Stimulated activated CD4-positive, alpha-beta T cell treated with anti-CD3 and anti-CD28 coated beads, Interleukin-4, amount 100 ng/mL, for 24 hours (primary cell): Measurements from ENCODE around the gene IKZF2.

ENCODE experiments used
- DNase-seq: peaks from one replicate; pipeline ENCODE4 v3.0.0-alpha.2; 2020

The IKZF2 gene

DNA sequence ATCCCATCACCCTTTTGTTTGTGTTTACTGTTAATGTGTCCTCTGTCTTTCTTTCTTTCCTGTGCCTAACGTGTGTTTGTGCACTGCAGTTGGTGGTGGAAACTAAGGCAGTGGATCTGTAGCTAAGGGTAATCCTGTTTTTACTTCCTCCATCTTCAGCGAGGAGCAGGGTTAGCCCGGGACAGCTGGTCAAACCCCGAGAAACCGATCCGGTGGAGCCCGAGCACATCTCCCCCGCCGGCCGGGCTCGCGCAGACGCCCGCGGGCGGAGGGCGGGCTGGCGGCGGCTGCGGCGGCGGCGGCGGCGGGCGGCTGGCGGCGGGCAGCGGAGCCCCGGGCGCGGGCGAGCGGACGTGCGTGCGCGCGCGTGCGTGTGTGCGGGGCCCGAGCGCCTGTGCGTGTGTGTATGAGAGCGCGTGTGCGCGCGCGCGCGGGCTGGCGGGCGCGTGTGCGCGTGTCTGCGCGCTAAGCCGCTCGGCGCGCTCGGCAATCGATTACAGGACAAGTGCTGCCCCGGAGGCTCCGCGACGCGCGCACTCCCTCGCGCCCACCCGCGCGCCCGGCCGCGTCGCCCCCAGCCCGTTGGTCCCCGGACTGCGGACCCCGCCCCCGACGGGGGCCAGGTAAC is at the start of gene IKZF2:
Gene IKZF2 (minus strand): TSS at position 176 of the 628 bp plus-strand sequence. CDS start 2,983 bp downstream, outside the sequence.
- peak; percentile 55 for DNase-seq

DNA sequence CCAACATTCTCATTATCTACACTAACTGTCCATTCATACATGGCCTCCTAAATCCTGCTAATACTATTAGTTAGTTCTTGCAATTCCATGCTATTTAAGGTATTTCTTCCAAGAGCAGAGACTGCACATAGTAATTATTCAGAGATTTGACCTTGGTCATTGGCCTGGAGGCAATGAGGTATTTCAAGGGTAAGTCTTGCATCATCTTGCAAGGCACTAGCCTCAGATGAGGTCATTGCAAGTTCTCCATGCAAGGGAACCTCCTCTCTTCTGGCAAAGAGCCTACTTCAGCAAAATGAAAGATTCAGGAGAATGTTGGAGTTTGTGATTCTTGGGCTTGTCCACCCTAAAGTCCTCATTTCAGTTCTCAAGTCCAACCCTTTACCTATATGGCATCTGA is 48.5 kb upstream of the IKZF2 start:
- DNase-seq, result no peak

DNA sequence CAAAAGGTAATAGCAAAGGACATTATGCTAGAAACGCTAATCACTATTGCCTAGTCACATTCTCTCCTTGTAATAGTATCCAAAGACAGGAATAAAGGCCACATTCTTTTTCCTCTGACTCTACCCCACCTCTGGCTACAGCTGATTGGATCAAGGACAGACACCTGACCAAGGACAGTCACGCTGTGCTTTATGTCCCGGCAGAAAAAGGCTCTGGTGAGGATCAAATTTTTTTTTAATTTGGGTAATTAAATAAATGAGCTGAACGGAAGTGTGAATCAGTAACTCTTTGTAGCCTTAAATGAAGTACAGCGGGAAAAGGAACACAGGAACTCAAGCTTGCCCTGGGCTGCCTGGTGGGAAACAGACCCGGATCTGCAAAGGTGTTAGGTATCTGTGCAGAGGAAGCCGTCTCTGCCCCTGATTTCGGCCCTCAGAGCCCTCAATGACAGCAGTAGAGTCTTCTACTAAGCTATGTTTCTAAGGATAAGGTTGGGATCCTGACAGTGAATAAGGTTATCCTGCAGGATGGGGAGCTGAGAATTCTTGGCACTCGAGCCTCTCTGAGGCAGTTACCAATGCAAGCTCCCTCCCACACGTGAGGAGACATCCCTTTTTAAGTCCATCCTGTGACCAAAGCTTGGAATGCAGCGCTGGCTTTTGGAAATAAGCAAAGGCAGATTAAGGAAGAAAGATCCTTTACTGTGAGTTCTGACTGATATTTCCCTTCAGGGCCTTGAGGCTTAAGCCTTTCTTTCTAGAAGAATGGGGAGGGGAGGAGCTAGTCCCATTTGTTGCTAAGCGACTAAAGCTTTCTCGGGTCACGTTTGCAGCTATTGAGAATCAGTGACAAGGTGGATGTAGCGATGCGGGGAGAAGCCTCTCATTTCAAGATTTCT is 37.8 kb upstream of the IKZF2 start:
- no peak for DNase-seq

DNA sequence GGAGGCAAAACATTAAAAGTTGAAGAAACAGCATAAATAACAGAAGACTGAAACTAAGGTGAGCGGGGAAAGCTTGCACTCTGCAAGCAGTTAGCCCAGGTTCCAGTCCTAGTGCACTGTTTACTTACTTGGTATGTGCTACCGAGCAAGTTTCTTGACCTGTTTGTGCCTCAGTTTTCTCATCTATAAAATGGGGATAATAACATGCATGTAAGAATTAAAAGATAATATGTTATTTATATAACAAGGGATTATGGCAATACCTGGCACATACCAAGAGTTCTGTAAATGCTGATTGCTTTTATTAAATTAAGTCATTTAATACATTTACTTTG is 37.1 kb upstream of the IKZF2 start:
- DNase-seq, result no peak

DNA sequence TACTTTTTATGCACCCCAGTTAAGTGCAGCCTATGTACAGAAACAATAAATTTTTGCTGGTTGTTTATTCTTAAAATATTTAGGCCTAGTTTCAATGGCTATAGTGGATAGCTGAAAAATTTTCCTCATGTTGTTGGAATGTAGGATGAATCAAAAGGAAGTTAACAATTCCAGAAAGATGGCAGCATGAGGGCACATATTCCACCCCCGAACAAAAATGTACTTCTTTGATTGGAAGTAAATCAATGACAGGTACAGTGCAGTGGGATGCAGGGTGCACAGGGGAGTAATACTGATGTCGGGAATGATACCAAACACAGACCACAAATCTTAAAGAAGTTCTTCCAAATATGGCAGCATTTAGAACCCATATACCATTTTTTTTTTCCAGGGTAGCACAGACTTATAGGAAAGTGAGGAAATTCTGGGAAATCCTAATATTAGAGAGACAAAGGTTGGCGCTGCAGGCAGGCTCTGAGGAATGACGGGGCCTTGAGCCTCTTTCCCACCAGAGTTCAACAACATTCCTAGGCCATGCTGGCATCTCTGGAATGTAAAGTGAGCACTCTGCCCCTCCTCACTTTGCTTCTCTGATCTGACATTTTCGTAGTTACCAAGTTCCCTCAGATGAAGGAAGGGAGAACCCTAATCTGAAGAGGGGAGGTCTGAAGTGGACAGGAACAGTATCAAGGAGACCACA is 36.6 kb upstream of the IKZF2 start:
- no peak for DNase-seq

DNA sequence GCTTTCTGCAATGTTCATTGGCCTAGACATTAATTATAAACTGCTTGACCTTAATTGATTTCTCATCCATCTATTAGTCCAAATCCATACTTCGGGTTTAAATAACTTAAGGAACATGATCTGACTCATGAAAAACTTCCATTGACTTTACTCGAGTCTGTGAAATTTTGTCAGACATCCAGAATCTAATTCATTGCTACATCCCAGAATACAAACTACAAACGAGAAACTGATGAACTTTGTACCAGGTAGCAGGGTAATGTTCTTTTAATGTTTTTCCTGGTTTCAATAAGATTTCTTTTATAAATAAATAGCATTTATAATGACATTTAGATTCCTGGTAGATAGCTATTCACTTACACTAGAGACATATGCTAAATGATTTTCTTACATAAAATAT is 36.0 kb upstream of the IKZF2 start:
- DNase-seq, result no peak

DNA sequence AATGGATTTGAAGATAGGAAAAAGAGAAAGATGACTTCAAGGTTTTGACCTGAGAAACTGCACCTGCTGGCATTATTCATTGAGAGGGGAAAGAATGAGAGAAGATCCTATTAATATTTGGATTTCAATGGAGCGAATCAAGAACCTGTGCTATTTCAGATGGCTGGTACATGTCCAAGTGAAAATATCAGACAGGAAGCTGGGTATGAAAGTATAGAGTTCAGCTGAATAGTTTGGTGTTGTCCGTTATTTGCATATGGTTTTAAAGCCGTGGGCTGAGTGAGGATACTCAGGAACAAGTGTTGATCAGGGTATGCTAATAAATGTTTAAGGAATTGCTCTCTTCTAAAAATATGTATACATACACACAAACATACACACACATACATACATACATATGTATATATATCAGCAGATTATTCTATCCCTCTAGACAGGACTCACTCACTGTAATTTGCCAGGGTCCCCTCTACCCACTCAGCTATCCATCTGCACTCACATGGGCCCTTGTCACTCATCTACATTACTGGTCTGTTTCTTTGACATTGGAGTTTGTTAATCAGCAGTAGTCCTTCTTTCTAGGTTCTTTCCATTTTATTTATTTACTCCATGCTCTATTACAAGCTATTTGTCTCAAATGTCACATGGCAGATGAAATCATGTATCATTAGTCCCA is 33.9 kb upstream of the IKZF2 start:
- no peak for DNase-seq

DNA sequence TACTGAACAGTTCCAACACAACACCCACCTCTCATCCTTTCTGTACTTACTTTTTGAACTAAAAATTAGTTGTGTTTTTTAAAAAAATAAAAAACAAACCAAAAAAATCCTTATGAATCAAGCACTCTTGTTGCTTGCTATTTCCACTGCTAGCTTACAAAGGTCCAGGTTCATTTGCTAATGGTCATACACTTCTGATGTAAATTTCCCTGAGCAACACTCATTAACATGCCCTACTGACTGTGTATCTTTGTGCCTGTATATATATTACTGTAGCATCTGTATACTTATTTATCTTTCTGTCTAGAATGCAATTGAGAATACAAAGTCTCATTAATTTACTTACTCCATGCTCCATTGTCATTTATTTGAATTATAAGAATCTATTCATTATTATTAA is 30.3 kb upstream of the IKZF2 start:
- DNase-seq, result no peak

DNA sequence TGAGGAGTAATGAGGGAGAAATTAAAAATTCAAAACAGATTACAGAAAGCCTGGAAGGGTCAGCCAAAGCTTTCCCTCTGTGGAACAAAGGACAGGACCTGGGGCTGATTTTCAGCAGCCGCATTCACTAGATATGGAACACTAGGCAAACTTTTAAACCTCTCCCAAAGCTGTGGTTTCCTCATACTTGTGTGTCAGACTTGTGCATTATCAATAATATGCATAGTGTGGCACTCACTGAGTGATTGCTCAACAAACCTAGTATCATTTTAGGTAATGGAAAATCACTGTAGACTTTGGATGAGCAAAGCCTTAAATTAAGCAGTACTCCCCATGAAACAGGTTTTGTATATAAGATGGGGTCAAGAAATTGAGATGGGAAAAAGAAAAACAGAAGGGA is 26.3 kb upstream of the IKZF2 start:
- no peak for DNase-seq

DNA sequence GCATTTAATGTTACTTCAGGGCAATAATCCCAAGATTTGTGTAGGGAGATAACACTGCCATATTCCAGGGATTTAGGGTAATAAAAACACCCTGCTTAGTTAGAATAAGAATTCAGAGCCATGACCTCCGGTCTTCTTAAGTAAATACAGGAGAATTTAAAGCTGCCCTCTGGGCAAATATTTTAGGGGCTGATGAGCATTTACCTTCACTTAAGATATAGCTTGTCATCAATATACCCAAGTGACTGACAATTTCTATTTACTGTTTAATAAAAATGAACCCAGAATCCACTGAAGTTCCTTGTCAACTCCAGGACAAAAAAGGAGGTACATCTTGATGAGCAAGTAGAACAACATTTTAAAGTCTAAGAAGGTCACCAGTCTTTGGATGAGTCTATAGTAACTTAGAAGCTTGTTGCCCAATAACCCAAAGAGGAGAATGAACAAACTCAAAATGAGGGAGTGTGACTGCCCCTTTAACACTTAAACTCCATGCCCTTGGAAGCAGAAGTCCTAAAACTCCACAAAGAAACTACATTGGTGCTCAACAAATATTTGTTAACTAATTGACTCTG is 24.3 kb upstream of the IKZF2 start:
- DNase-seq, result no peak

DNA sequence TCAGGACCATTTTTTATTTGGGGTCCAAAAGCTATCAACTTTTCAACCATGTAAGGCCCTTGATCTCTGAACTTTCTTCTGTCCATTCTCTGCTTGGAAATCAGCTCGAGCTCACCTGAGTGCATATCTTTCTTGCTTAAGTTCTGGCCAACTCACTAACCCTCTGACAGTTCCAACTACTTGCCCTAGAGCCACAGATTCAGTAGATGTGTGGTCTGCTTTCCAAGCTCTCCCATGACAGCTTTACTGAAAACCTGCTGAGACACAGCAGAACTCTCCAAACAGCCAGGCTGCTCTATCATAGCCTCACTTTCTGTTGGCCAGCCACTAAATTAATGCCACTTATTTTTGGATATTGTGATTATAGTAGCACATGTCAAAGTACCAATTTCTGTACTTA is 21.2 kb upstream of the IKZF2 start:
- DNase-seq, result no peak

DNA sequence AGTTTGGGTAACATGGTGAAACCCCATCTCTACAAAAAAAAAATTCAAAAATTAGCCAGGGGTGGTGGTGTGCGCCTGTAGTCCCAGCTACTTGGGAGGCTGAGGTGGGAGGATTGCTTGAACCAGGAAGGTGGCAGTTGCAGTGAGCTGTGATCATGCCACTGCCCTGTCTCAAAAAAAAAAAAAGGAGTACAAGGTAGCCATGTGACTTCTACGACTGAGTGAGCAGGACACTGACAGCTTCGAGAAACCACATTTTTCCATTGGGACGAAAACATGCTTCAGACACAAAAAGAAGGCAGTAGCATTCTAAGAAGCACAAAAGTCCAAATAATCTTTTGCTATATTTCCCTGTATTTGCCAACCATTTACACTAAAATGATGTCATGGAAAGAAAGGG is 19.7 kb upstream of the IKZF2 start:
- DNase-seq, result no peak

DNA sequence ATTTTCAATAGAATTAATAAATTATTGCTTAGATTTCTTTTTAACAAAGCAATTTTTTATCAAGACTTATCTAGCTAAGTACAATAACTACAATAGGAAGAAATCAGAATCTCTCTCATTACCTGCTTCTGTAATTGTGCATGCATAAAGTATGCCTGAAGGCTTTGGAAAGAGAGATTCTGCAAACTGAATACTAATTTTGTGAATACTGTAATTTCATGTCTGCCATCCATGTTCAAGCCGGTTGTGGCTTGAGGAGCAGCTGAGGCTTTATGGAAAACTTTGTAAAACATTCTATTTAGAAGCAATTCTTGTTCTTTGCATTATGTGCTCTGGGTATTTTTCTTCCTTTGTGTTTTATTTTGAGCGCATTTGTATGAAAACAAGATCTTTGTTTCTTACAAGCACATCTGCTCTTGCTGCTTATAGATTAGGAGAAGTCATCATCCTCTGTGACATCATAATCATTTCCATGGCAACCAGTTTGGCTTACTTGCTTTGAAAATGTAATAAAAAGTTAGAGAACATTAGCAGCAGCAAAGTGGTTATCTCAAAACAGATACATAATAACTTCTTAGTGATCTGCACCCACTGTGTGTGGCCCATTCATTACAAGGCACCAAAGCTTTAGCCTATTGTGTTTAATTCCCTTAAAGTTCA is 16.0 kb upstream of the IKZF2 start:
- DNase-seq, result no peak

DNA sequence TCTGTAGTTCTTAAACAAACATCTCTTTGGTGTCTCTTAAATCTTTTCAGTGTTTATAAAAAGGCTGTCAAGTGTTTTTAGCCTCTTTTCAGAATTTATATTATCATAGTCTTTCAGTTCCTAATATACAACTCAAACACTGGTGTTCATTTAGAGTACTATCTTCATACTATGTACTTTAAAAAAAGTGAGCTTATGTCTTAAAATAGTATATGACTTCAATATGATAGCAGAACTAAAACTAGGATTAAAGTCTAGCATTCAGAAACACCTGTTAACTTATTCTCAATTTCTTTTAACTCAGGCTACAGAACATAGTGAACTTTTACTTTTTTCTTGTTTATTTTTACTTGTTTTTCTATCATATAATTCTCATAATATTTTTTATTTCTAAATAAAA is 14.7 kb upstream of the IKZF2 start:
- DNase-seq, result no peak

DNA sequence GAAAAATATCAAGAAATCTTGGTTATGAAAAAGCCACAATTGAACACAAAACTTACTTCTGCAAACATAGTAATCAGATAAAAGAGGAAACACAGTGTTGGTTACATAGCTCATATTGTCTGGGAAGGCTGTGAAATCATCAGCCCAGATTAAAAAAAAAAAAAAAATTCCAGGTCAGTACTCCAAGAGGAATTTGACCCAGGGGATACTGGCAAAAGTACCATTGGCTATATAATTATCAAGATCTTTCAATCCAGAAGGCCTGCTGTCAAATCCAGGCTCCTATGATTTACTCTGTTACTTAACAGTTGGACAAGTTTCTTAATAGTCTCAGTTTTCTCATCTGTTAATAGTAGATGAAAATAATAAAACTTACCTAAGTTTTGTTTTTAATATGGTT is 12.9 kb upstream of the IKZF2 start:
- no peak for DNase-seq

DNA sequence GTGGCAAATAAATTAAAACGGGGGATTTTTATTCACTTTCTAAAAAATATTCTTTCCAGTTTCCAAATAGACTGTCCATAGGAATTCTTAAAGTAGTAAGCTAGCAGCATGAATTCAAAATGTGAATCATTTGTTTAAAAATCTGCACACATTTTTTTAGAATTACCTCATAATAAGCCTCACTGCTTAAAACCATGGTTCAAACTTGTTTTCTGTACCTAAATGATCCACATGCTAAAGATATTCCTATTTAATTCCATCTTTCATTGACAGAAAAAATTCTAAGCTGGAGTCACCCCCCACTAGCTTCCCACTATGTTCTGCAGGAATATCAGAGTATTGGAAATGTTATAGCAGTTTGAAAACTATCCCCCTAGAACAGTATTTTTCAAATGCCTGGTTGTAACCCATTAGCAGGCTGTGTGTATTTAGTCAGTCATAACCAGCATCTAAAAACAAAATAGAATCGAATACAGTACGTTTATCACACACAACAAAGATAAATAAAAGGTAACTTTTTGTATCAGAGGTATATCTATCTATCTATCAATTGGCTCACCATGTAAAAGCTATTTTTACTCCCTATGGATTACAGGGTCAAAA is 11.2 kb upstream of the IKZF2 start:
- DNase-seq, result no peak

DNA sequence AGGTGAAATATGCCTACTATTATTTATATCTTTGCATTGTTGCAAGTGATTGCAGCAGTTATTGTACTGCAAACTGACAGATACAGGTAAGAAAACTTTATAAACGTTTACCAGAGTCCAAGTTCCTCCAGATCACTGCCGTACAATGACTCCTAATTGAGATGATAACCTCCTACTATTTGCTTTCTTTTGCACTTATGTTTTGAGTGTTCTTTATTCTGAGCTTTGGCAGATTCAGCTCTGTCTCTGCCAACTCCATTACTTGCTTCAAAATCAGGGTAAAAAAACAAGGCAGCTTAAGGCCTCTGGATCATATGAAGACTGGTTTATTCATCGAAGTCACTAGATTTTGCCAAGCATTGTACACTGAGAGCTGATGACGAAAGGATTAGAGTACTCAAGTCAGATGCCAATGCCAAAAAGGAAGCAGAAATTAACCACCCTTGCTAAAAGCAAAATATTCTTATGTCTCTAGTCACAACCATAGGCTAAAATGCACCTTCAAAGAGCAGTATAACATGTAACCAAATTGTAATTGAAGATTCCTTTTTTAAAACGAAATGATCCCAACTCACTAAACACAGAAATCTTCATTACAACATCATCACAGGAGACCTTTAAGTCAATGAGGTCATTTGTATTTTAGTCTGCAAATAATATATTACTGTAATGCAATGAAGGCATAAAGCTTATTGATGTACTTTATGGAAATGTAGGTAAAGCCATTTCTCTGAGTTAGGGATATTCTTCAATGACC is 10.5 kb upstream of the IKZF2 start:
- DNase-seq, result no peak

DNA sequence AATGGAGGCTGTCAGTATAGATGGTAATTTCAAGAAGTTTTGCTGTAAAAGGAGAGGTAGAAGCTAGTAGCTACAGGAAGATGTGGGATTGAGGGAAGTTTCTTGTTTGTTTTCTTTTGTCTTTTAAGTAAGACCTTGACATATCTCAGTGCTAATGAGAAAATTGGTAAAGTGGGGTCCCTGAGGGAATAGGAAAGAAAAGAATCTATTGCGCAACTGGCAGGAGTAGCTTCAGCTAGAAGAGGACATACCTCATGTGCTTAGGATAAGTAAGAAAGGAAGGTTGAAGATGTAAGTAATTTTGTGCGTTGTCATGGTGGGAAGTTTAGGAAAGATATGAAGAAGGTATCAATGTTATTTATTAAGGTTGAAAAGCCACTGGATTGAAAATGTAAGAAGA is 8.4 kb upstream of the IKZF2 start:
- no peak for DNase-seq

DNA sequence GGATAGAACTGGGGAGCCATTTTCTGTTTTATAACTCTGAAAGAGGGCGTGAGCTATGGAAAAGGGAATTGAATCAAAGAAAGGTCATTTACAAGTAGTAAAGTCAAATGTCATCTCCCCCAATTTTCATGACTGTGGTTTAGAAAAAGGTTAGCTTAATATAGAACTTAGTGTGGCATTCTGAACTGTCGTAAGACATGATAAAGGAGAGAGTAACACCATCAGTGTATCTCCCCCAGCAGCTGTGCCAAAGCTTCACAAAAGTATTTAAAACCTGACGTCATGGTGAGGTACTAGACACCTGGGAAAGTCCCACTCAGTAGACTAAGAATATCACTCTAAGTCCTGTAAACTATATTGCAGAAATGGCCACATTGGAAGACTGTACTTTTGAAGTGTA is 5.8 kb upstream of the IKZF2 start:
- DNase-seq, result no peak

DNA sequence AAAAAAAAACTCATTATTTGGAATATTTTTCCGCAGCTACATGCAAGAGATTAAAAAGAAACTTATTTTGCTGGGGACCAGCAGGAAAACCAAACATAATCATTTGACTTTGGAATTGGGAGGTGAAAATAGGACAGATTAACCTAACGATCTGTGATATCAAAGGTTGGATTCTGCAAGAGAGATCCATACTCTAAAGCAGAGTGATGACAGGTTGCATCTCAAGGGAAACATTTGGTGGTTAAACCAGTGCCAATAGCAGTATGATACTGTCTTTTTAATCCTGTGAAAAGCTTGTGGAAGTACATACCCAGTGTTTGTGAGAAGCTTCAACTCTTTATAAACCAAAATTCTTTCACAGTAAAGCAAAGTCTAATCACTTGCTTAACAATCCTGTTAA is 5.3 kb upstream of the IKZF2 start:
- DNase-seq, result no peak

DNA sequence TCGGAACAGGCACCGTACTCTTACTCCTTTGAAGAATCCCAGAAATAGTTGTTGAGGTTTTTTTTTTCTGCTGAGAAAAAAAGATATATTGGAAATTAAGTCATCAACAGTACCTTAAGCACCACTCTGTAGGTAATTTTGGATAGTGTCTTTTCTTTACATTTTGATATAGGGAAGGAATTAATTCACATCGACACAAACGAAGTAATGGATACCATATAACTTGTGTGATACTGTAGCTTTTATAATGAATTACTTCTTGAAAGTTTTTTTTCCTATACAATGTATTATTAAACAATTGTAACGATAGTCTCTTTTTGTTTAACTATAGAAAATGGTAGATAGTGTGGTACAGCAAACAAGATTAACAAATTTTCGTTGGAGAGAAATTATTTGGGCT is 1.5 kb upstream of the IKZF2 start:
- DNase-seq, result no peak
